Fibroblast of the aortic adventitia (primary cell): ENCODE results near the gene CRHR2. TPM values are rescaled to one million over a fixed set of nuclear protein-coding genes. Genes with fewer than 3 reads are reported as not detected.
"Not testable (repeated sequence)": the region's sequence is repeated elsewhere in the genome, so short reads cannot be mapped to it uniquely, and the experiment has no call there.

Experiments
- DNase-seq: peaks from one replicate; pipeline ENCODE4 v3.0.0-alpha.2; 2010; ENCODE audit warnings: low read depth
- H3K4me3 ChIP-seq: 2 replicates; pipeline ENCODE4 v1.5.1; 2011; ENCODE audit warnings: low read depth, mild to moderate bottlenecking, control low read depth, low read length, moderate library complexity
- total RNA-seq: library from RNA; depleted of rRNA; stranded (reverse); fragments of >200 nt; gene quantifications from 2 replicates; pipeline ENCODE4 v1.2.3, GENCODE V29; 2012; ENCODE audit warnings: low replicate concordance
- TF ChIP-seq, protein P1 (sequence below): IDR thresholded peaks from 2 replicates; pipeline ENCODE4 v1.5.1; 2011; ENCODE audit warnings: mild to moderate bottlenecking, low read length, control low read depth, inconsistent platforms; ENCODE audit not compliant: insufficient read depth

CRHR2 gene
- total RNA-seq, 1 donor, result not detected

DNA sequence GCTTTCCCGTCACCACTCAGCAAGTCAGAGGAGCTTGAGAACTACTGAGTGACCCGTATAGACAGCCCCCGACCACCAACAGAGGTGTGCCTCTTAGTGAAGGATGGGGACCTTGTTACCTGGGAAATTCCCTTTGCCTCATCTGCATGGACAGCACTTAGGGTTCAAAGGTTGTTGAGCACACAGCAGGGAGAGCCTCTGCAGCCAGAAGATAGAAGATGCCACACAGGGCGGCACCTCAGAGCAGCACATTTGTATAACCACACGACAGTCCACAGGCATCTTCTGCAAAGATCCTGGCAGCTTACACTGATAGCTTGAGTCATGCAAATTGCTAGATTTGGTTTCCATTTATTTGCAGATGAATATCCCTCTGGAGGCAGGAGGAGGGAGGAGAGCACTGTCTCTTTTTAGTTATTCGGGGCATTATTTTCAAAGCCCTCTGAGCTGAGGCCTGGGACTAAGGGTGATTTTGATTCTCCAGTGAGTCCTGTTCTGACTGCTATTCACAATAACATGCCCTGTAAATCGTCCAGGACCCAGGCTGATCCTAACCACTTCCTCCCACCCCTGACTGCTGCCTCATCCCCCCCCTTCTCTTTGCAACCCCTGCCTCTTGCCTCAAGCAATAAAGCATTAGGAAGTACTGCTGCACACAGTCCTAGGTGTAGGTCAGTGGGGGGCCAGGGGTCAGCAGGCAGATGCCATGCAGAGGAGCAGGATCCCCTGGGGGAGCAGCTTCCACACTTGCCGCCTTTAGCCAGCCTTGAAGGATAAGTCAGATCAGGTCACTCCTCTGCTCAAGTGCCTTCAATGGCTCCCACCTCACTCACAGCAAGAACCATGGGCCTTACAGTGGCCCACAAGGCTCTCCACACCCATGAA, 45.0 kb upstream of the CRHR2 start:
- TF ChIP-seq, protein P1, sequence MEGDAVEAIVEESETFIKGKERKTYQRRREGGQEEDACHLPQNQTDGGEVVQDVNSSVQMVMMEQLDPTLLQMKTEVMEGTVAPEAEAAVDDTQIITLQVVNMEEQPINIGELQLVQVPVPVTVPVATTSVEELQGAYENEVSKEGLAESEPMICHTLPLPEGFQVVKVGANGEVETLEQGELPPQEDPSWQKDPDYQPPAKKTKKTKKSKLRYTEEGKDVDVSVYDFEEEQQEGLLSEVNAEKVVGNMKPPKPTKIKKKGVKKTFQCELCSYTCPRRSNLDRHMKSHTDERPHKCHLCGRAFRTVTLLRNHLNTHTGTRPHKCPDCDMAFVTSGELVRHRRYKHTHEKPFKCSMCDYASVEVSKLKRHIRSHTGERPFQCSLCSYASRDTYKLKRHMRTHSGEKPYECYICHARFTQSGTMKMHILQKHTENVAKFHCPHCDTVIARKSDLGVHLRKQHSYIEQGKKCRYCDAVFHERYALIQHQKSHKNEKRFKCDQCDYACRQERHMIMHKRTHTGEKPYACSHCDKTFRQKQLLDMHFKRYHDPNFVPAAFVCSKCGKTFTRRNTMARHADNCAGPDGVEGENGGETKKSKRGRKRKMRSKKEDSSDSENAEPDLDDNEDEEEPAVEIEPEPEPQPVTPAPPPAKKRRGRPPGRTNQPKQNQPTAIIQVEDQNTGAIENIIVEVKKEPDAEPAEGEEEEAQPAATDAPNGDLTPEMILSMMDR, result no peak
- DNase-seq, result peak; percentile 10
- H3K4me3 ChIP-seq, result no peak overlapping the region

DNA sequence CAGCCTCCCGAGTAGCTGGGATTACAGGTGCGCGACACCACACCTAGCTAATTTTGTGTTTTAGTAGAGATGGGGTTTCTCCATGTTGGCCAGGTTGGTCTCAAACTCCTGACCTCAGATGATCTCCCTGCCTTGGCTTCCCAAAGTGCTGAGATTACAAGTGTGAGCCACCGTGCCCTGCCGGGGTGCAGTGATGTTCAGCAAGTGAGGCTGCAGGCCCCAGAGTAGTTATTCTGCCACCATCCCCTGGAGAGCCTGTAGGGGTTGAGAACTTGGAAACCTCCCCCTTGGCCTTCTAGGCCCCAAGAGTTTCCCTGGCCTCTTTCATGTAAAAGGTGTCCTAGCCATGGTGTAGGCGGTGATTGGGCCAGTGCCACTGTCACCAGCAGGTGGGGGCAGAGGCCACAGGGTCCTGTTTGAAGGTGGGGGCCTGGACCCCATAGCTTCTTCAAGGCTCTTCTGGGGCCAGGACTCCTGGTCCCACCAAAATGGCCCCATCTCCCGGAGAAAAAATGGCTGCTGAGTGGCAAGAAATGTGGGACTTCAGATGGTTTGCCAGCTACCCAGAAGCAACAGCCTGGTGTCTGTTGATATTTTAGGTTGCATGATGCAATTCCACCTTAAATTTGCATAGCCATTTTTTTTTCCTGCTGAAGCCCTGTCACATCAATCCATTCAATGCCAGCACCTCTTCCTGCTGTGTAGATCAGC, 44.2 kb upstream of the CRHR2 start:
- TF ChIP-seq, protein P1, result no peak
- DNase-seq, result no peak

DNA sequence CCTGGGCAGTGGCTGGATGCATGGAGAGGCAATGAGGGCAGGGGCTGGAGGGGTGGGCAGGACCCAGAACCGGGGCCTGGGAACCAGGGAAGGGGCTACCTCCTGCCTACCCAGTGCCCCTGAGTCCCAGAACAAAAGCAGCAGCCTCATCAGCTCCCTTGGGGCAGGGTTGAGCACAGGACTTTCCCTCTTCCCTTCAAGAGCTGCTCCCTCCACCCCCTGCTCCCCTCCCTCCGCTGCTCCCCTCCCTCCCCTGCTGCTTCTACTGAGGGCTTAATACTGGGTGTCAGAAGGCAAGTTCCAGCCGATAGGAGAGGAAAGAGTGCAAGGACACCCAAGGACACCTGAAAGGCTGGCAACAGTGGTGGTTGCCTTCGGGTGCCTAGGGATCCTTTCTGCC, 41.5 kb upstream of the CRHR2 start:
- no peak overlapping the region for H3K4me3 ChIP-seq
- TF ChIP-seq, protein P1, result no peak
- DNase-seq, result no peak

More for the DNA sequence above, 44.2 kb upstream of the CRHR2 start:
- no peak overlapping the region for H3K4me3 ChIP-seq

DNA sequence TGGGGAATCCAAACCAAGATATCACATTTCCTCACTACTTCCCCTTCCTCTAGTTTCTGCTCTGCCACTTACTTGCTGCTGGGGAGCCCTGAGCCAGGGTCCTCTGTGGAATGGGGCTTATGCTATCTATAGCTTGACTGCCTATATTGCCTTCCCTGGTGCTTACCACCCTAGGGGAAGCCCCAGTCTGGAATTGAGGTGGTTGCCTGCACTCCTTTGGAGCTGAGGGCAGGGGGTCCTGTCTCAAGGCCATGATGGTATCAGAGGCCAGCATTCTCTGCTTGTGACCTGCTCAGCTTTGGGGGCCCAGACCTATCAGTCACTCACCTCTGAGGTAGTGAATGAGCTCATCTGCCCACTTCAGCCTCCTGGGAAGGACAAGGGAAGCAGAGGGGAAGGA, 40.4 kb upstream of the CRHR2 start:
- DNase-seq, result no peak
- TF ChIP-seq, protein P1, result no peak
- no peak overlapping the region for H3K4me3 ChIP-seq

DNA sequence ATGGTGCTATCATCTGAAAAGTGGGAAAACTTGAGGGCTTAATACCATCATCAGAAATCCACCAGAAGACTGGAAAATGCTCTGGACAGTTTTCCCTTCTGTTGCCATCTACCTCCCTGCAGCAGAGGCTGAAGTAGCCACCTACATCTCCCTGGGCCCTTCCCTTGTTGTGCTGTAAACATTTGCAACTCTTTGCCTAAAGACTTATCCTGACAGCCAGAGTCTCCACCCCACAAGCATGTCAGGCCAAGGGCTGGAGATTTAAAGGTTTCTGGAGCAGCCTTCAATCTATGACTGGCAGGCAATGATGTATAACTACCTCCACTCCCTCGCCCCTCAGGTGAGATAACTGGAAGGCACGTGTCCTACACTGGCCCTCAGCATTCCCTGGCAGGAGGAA, 39.9 kb upstream of the CRHR2 start:
- DNase-seq, result no peak
- TF ChIP-seq, protein P1, result no peak
- H3K4me3 ChIP-seq, result no peak overlapping the region

DNA sequence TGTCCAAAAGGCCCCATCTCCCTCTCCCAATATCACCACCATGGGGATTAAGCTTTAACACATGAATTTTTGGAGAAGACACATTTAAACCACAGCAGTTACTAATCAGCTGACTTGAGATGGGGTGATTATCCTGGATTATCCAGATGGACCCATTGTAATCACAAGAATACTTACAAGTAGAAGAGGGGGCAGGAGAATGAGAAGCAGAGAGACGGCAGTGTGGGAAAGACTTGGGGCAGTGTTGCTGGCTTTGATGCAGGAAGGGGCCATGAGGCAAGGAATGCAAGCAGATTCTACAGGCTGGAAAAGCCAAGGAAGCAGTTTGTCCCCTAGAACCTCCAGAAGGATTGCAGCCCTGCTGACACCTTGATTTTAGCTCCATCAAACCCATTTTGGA, 39.0 kb upstream of the CRHR2 start:
- DNase-seq, result no peak
- no peak overlapping the region for H3K4me3 ChIP-seq
- TF ChIP-seq, protein P1, result no peak

DNA sequence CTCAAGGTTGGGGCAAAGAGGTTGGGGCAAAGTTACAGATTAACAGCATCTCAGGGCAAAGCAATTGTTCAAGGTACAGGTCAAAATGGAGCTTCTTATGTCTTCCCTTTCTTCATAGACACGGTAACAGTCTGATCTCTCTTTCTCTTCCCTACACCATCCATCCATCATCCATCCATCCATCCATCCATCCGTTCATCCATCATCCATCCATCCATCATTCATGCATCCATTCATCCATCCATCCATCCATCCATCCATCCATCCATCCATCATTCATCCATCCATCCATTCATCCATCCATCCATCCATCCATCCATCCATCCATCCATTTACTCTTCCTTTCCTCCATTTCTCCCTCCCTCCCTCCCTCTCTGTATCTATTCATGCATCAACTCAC, 37.2 kb upstream of the CRHR2 start:
- DNase-seq, H3K4me3 ChIP-seq: not testable (repeated sequence)
